ENCODE results near the gene GRIP2.

Gene GRIP2

DNA sequence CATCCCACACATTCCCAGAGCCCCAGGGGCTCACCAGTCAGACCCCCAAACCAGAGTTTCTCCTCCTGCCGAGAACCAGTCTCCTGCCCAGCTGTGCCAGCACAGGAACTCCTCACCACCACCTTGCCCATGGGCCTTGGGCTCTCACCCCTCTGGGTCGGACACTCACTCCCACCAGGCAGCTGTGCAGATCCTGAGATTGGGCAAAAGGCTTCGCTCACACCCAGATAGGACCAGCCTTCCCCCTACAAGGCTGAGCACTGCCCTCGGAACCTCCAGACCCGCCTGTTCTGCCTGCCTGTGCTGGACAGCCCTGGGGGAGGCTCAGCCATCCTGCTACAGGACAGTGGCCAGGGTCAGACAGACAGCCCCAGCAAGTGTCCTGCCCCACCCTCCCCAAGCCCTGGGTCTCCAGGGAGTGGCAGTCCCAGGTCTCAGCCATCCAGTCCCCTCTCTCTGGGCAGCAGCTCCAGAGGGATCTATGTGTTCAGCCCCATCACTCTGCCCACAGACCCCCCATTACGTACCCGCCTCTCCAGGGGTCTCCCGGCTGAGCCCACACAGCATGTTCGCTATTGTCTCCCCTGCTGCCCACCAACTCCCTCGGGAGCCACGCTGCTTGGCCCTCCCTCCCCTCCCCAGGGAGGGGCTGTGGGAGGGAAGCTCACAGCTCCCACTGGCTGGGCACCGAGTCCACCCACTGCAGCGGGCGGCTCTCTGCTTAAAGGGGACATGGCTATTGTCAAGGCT, at the start of gene GRIP2:
Gene GRIP2 (minus strand): TSS at position 601 of the 750 bp plus-strand sequence. CDS start 34 bp downstream, at position 567.
- TF ChIP-seq, protein P1, sequence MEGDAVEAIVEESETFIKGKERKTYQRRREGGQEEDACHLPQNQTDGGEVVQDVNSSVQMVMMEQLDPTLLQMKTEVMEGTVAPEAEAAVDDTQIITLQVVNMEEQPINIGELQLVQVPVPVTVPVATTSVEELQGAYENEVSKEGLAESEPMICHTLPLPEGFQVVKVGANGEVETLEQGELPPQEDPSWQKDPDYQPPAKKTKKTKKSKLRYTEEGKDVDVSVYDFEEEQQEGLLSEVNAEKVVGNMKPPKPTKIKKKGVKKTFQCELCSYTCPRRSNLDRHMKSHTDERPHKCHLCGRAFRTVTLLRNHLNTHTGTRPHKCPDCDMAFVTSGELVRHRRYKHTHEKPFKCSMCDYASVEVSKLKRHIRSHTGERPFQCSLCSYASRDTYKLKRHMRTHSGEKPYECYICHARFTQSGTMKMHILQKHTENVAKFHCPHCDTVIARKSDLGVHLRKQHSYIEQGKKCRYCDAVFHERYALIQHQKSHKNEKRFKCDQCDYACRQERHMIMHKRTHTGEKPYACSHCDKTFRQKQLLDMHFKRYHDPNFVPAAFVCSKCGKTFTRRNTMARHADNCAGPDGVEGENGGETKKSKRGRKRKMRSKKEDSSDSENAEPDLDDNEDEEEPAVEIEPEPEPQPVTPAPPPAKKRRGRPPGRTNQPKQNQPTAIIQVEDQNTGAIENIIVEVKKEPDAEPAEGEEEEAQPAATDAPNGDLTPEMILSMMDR (IDR thresholded peaks at IDR 0.05; ENCODE audit: extremely low read depth, missing control alignments), result no peak
- DNase-seq (ENCODE audit: low spot score), result no peak

DNA sequence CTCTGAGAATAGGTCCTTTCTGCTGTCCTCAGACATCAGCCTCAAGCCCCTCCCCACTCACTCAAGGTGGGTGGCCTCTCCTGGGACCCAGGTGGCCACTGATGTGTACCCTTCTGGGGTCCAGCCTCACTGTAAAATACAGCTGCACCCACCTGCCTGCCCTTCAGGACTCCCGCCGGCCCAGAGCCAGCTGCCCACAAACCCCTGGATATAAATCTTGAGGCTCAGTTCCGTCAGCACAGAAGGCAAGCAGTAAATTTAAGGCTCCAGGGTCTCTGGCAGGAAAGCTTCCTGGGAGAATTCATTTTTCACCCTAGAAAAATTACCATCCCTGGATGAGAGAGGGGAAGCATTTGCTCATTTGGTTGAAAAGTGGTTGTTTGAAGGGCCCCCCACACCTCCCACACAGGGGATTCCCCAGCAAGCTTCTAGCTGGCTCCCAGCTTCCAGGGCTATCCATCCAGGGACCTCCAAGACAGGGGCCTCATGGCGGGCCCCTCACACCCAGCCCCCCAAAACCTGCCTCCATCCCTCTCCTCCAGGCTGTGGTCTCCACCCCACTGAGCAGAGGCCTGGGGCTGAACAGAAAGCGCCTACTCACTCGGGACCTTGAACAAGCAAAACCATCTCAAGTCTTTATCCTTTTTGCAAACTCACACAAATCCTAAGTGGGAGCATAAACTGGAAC, 48.4 kb upstream of the GRIP2 start:
- no peak for DNase-seq (ENCODE audit: low spot score)
- TF ChIP-seq, protein P1 (IDR thresholded peaks at IDR 0.05; ENCODE audit: extremely low read depth, missing control alignments), result no peak

DNA sequence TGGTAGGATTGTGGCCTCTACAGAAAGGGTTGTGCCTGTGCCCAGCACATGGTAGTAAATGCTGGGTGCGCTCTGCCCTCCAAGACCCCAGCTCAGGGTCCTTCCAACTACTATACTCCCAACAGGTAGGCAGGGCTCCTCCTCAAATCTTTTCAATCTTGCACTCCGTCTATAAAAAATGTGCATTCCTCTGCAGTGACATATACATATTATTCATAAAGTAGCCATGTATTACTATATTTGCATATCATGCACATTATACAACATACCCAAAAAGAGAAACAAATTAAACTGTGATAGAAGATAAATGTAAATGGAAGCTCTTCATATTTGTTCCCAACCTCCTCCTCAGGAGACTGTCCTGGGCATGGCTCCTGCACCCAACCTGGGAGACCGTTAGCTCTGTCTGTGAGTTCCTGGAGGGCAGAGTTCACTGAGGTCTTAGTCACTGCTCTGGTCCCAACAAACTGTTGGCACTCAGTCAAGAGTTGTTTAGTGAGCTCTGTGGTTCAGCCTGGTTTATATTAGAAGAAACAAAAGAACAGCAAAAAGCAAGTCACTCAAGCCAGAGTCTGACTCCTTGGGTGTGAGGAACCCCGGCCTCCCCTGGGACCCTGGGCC, 47.7 kb upstream of the GRIP2 start:
- TF ChIP-seq, protein P1 (IDR thresholded peaks at IDR 0.05; ENCODE audit: extremely low read depth, missing control alignments), result no peak
- DNase-seq (ENCODE audit: low spot score), result no peak

DNA sequence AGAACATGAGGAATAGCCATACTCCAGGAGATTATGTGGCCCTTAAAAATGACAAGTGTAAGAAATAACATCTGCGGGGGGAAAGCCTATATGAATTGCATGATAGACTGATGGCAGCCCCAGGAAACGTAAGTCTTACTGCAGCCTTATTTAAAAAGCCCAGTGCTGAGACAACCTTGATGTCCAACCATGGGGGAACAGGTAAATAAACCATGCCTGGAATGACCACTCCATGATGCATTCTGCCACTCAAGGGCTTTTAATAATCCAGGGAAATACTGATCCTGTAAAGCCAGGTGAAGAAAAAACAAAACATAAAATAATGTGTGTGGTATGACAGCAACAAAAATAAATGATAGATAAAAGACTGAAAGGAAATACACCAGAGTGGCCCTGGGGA, 46.5 kb upstream of the GRIP2 start:
- TF ChIP-seq, protein P1 (IDR thresholded peaks at IDR 0.05; ENCODE audit: extremely low read depth, missing control alignments), result no peak
- DNase-seq (ENCODE audit: low spot score), result no peak

DNA sequence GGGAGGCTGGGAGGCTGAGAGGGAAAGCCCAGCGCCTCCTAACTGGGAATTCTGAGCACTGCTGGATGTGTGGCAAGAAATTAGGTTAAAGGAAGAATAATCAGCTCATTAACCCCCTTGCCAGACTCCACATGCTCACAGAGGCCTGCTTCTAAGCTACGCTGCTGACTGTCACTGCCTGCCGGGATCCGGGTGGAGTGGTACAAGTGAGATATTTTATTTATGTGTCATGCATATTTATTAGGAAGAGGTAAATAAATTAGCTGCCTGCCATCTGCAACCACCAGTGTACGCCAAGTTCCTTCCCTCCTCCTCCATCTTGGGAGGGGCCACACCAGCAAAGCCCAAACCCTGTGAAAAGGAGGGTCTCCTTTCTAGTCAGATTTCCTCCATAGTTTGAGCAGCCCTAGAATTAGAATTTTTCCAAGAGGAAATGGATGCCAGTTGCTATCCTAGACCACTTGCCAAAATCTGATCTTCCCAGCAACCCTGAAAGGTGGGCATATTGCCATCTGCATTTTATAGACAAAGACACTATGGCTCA, 43.5 kb upstream of the GRIP2 start:
- TF ChIP-seq, protein P1 (IDR thresholded peaks at IDR 0.05; ENCODE audit: extremely low read depth, missing control alignments), result no peak

DNA sequence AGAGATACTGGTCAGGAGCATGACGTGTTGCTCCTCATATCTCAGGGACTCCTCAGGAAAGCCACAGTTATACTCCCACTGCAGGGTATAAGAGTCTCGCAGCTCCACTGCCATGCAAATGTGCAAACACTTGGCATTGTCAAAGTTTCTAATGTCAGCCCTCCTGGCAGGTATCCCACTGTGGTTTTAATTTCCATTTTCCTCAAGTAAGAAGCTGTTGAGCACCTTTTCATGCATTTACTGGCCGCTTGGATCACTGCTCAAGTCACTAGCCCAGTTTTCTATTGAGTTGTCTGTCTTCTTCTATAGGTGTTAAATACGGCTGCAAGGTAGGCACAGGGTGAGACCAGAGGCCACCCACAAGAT, 41.9 kb upstream of the GRIP2 start:
- TF ChIP-seq, protein P1 (IDR thresholded peaks at IDR 0.05; ENCODE audit: extremely low read depth, missing control alignments), result no peak
- DNase-seq (ENCODE audit: low spot score), result no peak

More for the DNA sequence above, 43.5 kb upstream of the GRIP2 start:
- DNase-seq (ENCODE audit: low spot score), result no peak
